Hepatocyte (in vitro differentiated cells): ENCODE results near the gene SORCS2. TPM values are rescaled to one million over a fixed set of nuclear protein-coding genes. Genes with fewer than 3 reads are reported as not detected.

Experiments used
- DNase-seq: peaks from one replicate; pipeline ENCODE4 v3.0.0-alpha.2; 2016; ENCODE audit warnings: low spot score
- H2AFZ ChIP-seq: fragments of 200-600 bp; sonication (generic); 2 replicates; pipeline ENCODE4 v1.6.0; 2016; ENCODE audit warnings: antibody characterized with exemption, mild to moderate bottlenecking
- H3K27ac ChIP-seq: fragments of 200-600 bp; sonication (generic); 2 replicates; pipeline ENCODE4 v1.5.1; 2016; ENCODE audit warnings: mild to moderate bottlenecking
- H3K27me3 ChIP-seq: fragments of 200-600 bp; sonication (generic); 2 replicates; pipeline ENCODE4 v1.6.1; 2016
- H3K36me3 ChIP-seq: fragments of 200-600 bp; sonication (generic); replicated peaks from 2 replicates; pipeline ENCODE4 v1.5.1; 2016; ENCODE audit warnings: low read depth; ENCODE audit not compliant: insufficient read depth
- H3K4me1 ChIP-seq: fragments of 200-600 bp; sonication (generic); 2 replicates; pipeline ENCODE4 v1.5.1; 2016; ENCODE audit warnings: mild to moderate bottlenecking, moderate library complexity; ENCODE audit not compliant: insufficient read depth
- H3K4me2 ChIP-seq: fragments of 200-600 bp; sonication (generic); 2 replicates; pipeline ENCODE4 v1.6.0; 2016
- H3K4me3 ChIP-seq: fragments of 200-600 bp; sonication (generic); 2 replicates; pipeline ENCODE4 v1.5.1; 2016; ENCODE audit warnings: mild to moderate bottlenecking
- H3K79me2 ChIP-seq: fragments of 200-600 bp; sonication (generic); 2 replicates; pipeline ENCODE4 v1.6.0; 2017; ENCODE audit warnings: mild to moderate bottlenecking
- H3K9me2 ChIP-seq: fragments of 200-600 bp; sonication (generic); replicated peaks from 2 replicates; pipeline ENCODE4 v1.6.0; 2017; ENCODE audit warnings: mild to moderate bottlenecking; ENCODE audit not compliant: insufficient read depth
- H3K9me3 ChIP-seq: fragments of 200-600 bp; sonication (generic); 2 replicates; pipeline ENCODE4 v1.5.1; 2016; ENCODE audit warnings: low read depth, mild to moderate bottlenecking
- H4K20me1 ChIP-seq: fragments of 200-600 bp; sonication (generic); 2 replicates; pipeline ENCODE4 v1.6.0; 2016; ENCODE audit warnings: mild to moderate bottlenecking; ENCODE audit not compliant: insufficient read depth, poor library complexity, severe bottlenecking
- CTCF ChIP-seq: fragments of 200-600 bp; sonication (generic); IDR thresholded peaks from 2 replicates; pipeline ENCODE4 v1.5.1; 2016; ENCODE audit warnings: antibody characterized with exemption, mild to moderate bottlenecking; ENCODE audit not compliant: poor library complexity
- EZH2 ChIP-seq: fragments of 200-600 bp; sonication (generic); IDR thresholded peaks from 2 replicates; pipeline ENCODE4 v1.6.1; 2016; ENCODE audit warnings: antibody characterized with exemption, mild to moderate bottlenecking, borderline replicate concordance
- EZH2phosphoT487 ChIP-seq: fragments of 200-600 bp; sonication (generic); IDR thresholded peaks from one replicate; pipeline ENCODE4 v1.6.1; 2018; ENCODE audit warnings: antibody characterized with exemption, mild to moderate bottlenecking, low read depth, moderate library complexity; ENCODE audit not compliant: unreplicated experiment, severe bottlenecking
- WGBS: methylation state at CpG from one replicate; pipeline ENCODE4 v1.1.6; 2016; ENCODE audit warnings: low lambda C conversion rate; ENCODE audit errors: missing lambda C conversion rate; 5-methylcytosine and 5-hydroxymethylcytosine counted together
- polyA plus RNA-seq: library from polyadenylated mRNA; unstranded; fragments of >200 nt; fragmentation: Nextera tagmentation; extraction: Ambion mirVana; gene quantifications from 2 replicates; pipeline ENCODE4 v1.2.1, GENCODE V29; 2016
- total RNA-seq: library from RNA; depleted of rRNA; stranded (reverse); fragments of >200 nt; gene quantifications from 2 replicates; pipeline ENCODE4 v1.2.3, GENCODE V29; 2014

SORCS2 gene
- total and polyA plus RNA-seq, 2 experiments from 2014 or later = 1.6 to 4.8 TPM

- no peak for DNase-seq
- Histone ChIP-seq H4K20me1 (no peaks in the 10 kb centered on the region), H3K4me2 (no peak overlapping the region), H3K9me3 (no peaks in the 10 kb centered on the region), H3K4me3 (no peak overlapping the region), H3K27ac (no peak overlapping the region), H3K9me2 (no peaks in the 10 kb centered on the region), H3K4me1 (no peaks in the 10 kb centered on the region), H3K27me3 (no peaks in the 10 kb centered on the region), H2AFZ (no peak overlapping the region), H3K36me3 (no peaks in the 10 kb centered on the region), H3K79me2 (no peaks in the 10 kb centered on the region)
- 100% methylated on average over 1 of the region's 1 CpG for WGBS
- TF ChIP-seq EZH2 = no peak
- TF ChIP-seq EZH2phosphoT487 = no peak
- TF ChIP-seq CTCF = no peak
Observed at GRCh38 chr4:7727749-7728148, 535.4 kb downstream of the SORCS2 start.

- H3K9me3 ChIP-seq = no peaks in the 10 kb centered on the region
- H3K27me3 ChIP-seq = no peaks in the 10 kb centered on the region
- H3K4me1 ChIP-seq = no peaks in the 10 kb centered on the region
- WGBS = 90% methylated on average over 4 of the region's 4 CpGs
- H3K36me3 ChIP-seq = no peaks in the 10 kb centered on the region
- H3K4me3 ChIP-seq = no peak overlapping the region
- TF ChIP-seq CTCF = no peak
- TF ChIP-seq EZH2 = no peak
- TF ChIP-seq EZH2phosphoT487 = no peak
- H2AFZ ChIP-seq = no peak overlapping the region
- H3K4me2 ChIP-seq = no peak overlapping the region
- H3K79me2 ChIP-seq = no peaks in the 10 kb centered on the region
- H4K20me1 ChIP-seq = no peaks in the 10 kb centered on the region
- no peak overlapping the region for H3K27ac ChIP-seq
- no peaks in the 10 kb centered on the region for H3K9me2 ChIP-seq
- no peak for DNase-seq
Observed at GRCh38 chr4:7731437-7731836, 539.1 kb downstream of the SORCS2 start.

GRCh38 chr4:7732263-7732662 lies 539.9 kb downstream of the SORCS2 start:
- H3K36me3 ChIP-seq = no peaks in the 10 kb centered on the region
- no peaks in the 10 kb centered on the region for H3K27me3 ChIP-seq
- no peak overlapping the region for H3K4me2 ChIP-seq
- H2AFZ ChIP-seq = no peak overlapping the region
- no peaks in the 10 kb centered on the region for H3K79me2 ChIP-seq
- H3K4me3 ChIP-seq = no peak overlapping the region
- H4K20me1 ChIP-seq = no peaks in the 10 kb centered on the region
- H3K4me1 ChIP-seq = no peaks in the 10 kb centered on the region
- 92% methylated on average over 9 of the region's 9 CpGs for WGBS
- DNase-seq = no peak
- TF ChIP-seq EZH2phosphoT487 (no peak), EZH2 (no peak), CTCF (no peak)
- no peaks in the 10 kb centered on the region for H3K9me2 ChIP-seq
- H3K9me3 ChIP-seq = no peaks in the 10 kb centered on the region
- H3K27ac ChIP-seq = no peak overlapping the region

- Histone ChIP-seq H3K4me3 (no peak overlapping the region), H3K36me3 (no peaks in the 10 kb centered on the region), H3K4me1 (no peaks in the 10 kb centered on the region), H3K4me2 (no peak overlapping the region), H3K9me2 (no peaks in the 10 kb centered on the region), H2AFZ (no peak overlapping the region), H3K79me2 (no peaks in the 10 kb centered on the region), H4K20me1 (no peaks in the 10 kb centered on the region), H3K9me3 (no peaks in the 10 kb centered on the region), H3K27me3 (no peaks in the 10 kb centered on the region), H3K27ac (no peak overlapping the region)
- WGBS = 86% methylated on average over 16 of the region's 17 CpGs
- DNase-seq = no peak
- no peak for TF ChIP-seq CTCF
- TF ChIP-seq EZH2 = no peak
- TF ChIP-seq EZH2phosphoT487 = no peak
Observed at GRCh38 chr4:7733201-7733600, 540.9 kb downstream of the SORCS2 start.
